Right lobe of liver (tissue), 4 donors: ENCODE measurements around the gene ALPK1.

Experiments
- POLR2A ChIP-seq: fragments of 450-650 bp; IDR thresholded peaks from one replicate; pipeline ENCODE4 v1.6.1; 2017; ENCODE audit warnings: antibody characterized with exemption, mild to moderate bottlenecking
- TF ChIP-seq, protein P1 (sequence below), 4 donors: fragments of 200-600 bp in 3 of 4; fragments of 450-650 bp in 1 of 4; IDR thresholded peaks; one replicate each; pipeline versions ENCODE4 v1.5.1 to v1.8.0; 2016 to 2022; ENCODE audit warnings: antibody characterized with exemption in 4 of 4, mild to moderate bottlenecking in 2 of 4
- donor health status: DM: no; HTN: no; CAD: no.
- donor health status: DM: no; HTN: no; CAD: no.
- donor health status: DM: no; HTN: yes; CAD: no.

DNA sequence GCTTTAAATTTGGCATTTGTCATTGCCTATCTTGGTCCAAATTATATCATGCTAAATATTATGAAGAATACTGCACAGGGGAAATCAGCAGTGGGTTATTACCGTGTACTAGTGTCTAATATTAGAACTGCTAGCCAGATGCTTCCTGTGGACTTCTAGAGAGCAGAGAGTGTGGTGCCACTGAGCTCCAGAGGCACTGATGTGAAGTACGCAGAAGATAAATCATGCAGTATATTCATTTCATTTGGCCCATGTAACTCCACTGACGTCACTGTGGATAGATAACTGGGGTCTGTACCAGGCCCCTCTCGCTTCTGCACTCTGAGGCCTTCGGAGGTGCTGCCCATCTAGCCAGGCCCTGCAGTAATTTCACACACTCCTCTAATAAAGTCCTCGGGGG, 80.0 kb downstream of the ALPK1 start:
- TF ChIP-seq, protein P1, sequence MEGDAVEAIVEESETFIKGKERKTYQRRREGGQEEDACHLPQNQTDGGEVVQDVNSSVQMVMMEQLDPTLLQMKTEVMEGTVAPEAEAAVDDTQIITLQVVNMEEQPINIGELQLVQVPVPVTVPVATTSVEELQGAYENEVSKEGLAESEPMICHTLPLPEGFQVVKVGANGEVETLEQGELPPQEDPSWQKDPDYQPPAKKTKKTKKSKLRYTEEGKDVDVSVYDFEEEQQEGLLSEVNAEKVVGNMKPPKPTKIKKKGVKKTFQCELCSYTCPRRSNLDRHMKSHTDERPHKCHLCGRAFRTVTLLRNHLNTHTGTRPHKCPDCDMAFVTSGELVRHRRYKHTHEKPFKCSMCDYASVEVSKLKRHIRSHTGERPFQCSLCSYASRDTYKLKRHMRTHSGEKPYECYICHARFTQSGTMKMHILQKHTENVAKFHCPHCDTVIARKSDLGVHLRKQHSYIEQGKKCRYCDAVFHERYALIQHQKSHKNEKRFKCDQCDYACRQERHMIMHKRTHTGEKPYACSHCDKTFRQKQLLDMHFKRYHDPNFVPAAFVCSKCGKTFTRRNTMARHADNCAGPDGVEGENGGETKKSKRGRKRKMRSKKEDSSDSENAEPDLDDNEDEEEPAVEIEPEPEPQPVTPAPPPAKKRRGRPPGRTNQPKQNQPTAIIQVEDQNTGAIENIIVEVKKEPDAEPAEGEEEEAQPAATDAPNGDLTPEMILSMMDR (IDR thresholded peaks at IDR 0.05): no peak
- no peak for TF ChIP-seq POLR2A
